ENCODE results near the gene UBE2E1. TPM values are rescaled to one million over a fixed set of nuclear protein-coding genes. Genes with fewer than 3 reads are reported as not detected.

Gene UBE2E1
- total and polyA plus RNA-seq, 2 of the 4 experiments (the other 2 are of a cell fraction) = 54.1 to 91.6 TPM

GRCh38 chr3:23824699-23825444 lies 19.1 kb downstream of the UBE2E1 start:
- CTCF ChIA-PET = no interaction called here
- H3K14ac ChIP-seq (replicated peaks; ENCODE audit: low read depth, low read length) = no peak overlapping the region

More at GRCh38 chr3:23824699-23825444, 19.1 kb downstream of the UBE2E1 start:
- Histone ChIP-seq H3K4me3 (ENCODE audit: insufficient read depth, low read depth, low read length) (no peak overlapping the region), H3K4ac (ENCODE audit: low read depth, low read length) (no peak overlapping the region), H3K9ac (ENCODE audit: low read depth, low read length) (no peak overlapping the region), H4K8ac (ENCODE audit: low read depth in 2 of 2, low read length in 2 of 2) (no peak overlapping the region), H2BK20ac (ENCODE audit: low read depth, low read length) (no peak overlapping the region), H3K36me3 (ENCODE audit: control insufficient read depth, insufficient read depth, low read length) (peaks cover 2% of the 10 kb centered on the region), H2BK15ac (ENCODE audit: low read depth, low read length) (no peak overlapping the region), H2BK120ac (ENCODE audit: low read depth, low read length) (no peak overlapping the region), H2BK5ac (ENCODE audit: low read depth, low read length, poor library complexity, severe bottlenecking) (no peak overlapping the region), H2AK9ac (replicated peaks; ENCODE audit: low read depth, low read length, poor library complexity) (no peak overlapping the region), H3K9me3 (ENCODE audit: control insufficient read depth, insufficient read depth, low read length) (no peaks in the 10 kb centered on the region), H4K20me1 (ENCODE audit: insufficient read depth, low read length) (peaks cover 42% of the 10 kb centered on the region), H3K56ac (ENCODE audit: extremely low read depth, insufficient read depth, low read length) (no peak overlapping the region), H4K91ac (ENCODE audit: insufficient read depth, low read depth, low read length) (no peak overlapping the region), H4K5ac (ENCODE audit: low read depth, low read length) (no peak overlapping the region), H3K9me1 (ENCODE audit: insufficient read depth, low read length) (peaks cover 10% of the 10 kb centered on the region), H3K18ac (ENCODE audit: low read depth, low read length) (no peak overlapping the region), H3K4me2 (ENCODE audit: low read depth, low read length) (no peak overlapping the region), H2AFZ (replicated peaks; ENCODE audit: low read length, poor library complexity) (no peak overlapping the region), H3K27me3 (ENCODE audit: control insufficient read depth, insufficient read depth, low read length) (no peaks in the 10 kb centered on the region), H3K4me1 (ENCODE audit: control insufficient read depth, insufficient read depth, low read length) (peaks cover 2% of the 10 kb centered on the region; the same call in 1 of the 2 replicates), H3K23ac (ENCODE audit: low read depth, low read length) (no peak overlapping the region), H3K27ac (ENCODE audit: insufficient read depth, low read length) (no peak overlapping the region), H2AK5ac (ENCODE audit: low read depth, low read length) (no peak overlapping the region), H3K79me1 (ENCODE audit: low read depth in 1 of 2, low read length in 2 of 2) (peaks cover 38 to 58% of the 10 kb centered on the region in 2 experiments)
- POLR2A ChIA-PET (ENCODE audit: unreplicated experiment) = no interaction called here
- TF ChIP-seq POLR2A (IDR thresholded peaks at IDR 0.05; ENCODE audit: low read depth, low read length) = no peak
- no peak for TF ChIP-seq ELK1 (IDR thresholded peaks at IDR 0.05; ENCODE audit: borderline replicate concordance, low read depth, low read length)
- TF ChIP-seq BHLHE40 (IDR thresholded peaks at IDR 0.05; ENCODE audit: low read depth, low read length) = no peak
- TF ChIP-seq, protein P1, sequence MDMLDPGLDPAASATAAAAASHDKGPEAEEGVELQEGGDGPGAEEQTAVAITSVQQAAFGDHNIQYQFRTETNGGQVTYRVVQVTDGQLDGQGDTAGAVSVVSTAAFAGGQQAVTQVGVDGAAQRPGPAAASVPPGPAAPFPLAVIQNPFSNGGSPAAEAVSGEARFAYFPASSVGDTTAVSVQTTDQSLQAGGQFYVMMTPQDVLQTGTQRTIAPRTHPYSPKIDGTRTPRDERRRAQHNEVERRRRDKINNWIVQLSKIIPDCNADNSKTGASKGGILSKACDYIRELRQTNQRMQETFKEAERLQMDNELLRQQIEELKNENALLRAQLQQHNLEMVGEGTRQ (IDR thresholded peaks at IDR 0.05; ENCODE audit: low read depth, low read length) = no peak
- TF ChIP-seq MXI1 (IDR thresholded peaks at IDR 0.05; ENCODE audit: borderline replicate concordance, low read depth, low read length) = no peak
- TF ChIP-seq RFX5 (IDR thresholded peaks at IDR 0.05; ENCODE audit: low read depth, low read length) = no peak
- no peak for TF ChIP-seq RAD21 (IDR thresholded peaks at IDR 0.05; ENCODE audit: low read length)
- TF ChIP-seq NFE2L2 (IDR thresholded peaks at IDR 0.05; ENCODE audit: low read depth, low read length) = no peak
- TF ChIP-seq SMC3 (IDR thresholded peaks at IDR 0.05; ENCODE audit: low read depth, low read length) = no peak
- no peak for TF ChIP-seq MAFK (IDR thresholded peaks at IDR 0.05; ENCODE audit: low read depth, low read length)
- TF ChIP-seq FOS (IDR thresholded peaks at IDR 0.05; ENCODE audit: low read depth, low read length) = no peak
- in situ Hi-C loops (cut with MboI; ENCODE audit: low sequenced_read_pairs) (no loop called here), dilution Hi-C loops (cut with HindIII; ENCODE audit: low sequenced_read_pairs, unreplicated experiment) (no loop called here), intact Hi-C loops (cut with micrococcal nuclease) (no loop called here)
- BruUV-seq (replicated peaks) = no TSS peak
- no peak for DNase-seq
- ATAC-seq (ENCODE audit: low read depth) = no peak
- WGBS, 2 experiments (ENCODE audit: extremely low coverage in 2 of 2, insufficient read length in 1 of 2) = no CpG with 5 or more reads among the region's 5 CpGs
